Activated CD4-positive, alpha-beta T cell treated with anti-CD3 and anti-CD28 coated beads, Interleukin-2, Interleukin-4, amounts not matched to agents 100 ng/mL and 50 ng/mL, durations not matched to agents 16 hours and 8 hours (primary cell): ENCODE data around the gene C19orf33.
A peak's percentile ranks its signal among the peaks of the same experiment; 100 is the strongest.

Source experiments
- DNase-seq: peaks from one replicate; pipeline ENCODE4 v3.0.0-alpha.2; 2020; ENCODE audit warnings: low spot score

C19orf33 gene

DNA sequence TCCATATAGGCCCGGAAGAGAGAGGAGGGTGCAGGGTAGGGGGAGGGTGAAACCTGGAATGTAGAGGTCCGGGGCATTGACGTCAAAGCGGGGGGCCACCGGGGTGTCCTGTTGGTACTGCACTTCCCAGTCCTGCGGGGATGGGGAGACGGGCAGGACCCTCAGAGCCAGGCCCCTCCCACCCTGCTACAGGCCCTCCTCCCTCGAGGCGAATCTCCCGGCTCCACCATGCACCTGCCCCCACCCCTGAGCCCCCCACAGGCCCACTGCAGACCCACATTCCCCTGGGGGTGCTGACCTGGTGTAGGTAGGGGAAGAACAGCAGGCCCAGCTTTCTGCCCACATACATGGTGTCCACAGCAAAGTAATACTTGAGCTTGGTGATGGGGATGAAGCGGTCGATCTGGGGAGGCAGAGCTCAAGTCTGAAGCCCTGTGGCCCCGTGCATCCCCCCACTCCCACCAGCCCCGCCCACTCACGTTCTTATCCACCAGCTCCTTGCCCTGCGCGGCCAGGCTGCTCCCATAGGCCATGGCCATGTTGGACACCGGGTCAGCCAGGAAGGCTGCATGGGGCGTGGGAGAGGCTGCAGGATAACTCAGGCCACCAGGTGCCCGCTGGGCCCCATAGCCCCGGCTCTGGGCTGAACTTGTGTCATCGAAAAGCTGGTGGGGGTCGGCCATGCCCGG is 5.0 kb downstream of the C19orf33 start:
- no peak for DNase-seq

- no peak for DNase-seq
Observed at GRCh38 chr19:38309615-38310278, 5.7 kb downstream of the C19orf33 start.

GRCh38 chr19:38310279-38310670 is 6.2 kb downstream of the C19orf33 start:
- DNase-seq, result no peak

DNA sequence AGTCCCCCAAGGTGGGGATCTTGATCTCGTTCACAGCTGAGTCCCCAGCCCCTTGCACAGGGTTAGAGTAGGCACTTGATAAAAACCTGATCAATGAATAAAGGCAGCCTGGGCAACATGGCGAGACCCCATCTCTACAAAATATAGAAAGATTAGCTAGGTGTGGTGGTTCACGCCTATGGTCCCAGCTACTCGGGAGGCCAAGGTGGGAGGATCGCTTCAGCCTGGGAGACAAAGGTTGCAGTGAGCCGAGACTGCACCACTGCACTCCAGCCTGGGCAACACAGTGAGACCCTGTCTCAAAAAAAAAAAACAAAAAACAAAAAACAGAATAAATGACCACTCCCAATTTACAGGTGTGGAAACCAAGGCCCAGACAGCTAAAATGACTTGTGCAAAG is 6.9 kb downstream of the C19orf33 start:
- DNase-seq, result no peak

GRCh38 chr19:38315657-38316476 is 11.8 kb downstream of the C19orf33 start, which contains the start of gene YIF1B:
Gene YIF1B, minus strand, starts transcription at chr19:38315947. Its CDS starts 30 bp downstream, at chr19:38315917.
- peak; percentile 98 for DNase-seq

GRCh38 chr19:38316477-38317067 is 12.5 kb downstream of the C19orf33 start:
- peak; percentile 16 for DNase-seq

- peak; percentile 53 for DNase-seq
Observed at GRCh38 chr19:38317104-38317612, 13.1 kb downstream of the C19orf33 start.

- no peak for DNase-seq
Observed at GRCh38 chr19:38318660-38319059, 14.6 kb downstream of the C19orf33 start.

DNA sequence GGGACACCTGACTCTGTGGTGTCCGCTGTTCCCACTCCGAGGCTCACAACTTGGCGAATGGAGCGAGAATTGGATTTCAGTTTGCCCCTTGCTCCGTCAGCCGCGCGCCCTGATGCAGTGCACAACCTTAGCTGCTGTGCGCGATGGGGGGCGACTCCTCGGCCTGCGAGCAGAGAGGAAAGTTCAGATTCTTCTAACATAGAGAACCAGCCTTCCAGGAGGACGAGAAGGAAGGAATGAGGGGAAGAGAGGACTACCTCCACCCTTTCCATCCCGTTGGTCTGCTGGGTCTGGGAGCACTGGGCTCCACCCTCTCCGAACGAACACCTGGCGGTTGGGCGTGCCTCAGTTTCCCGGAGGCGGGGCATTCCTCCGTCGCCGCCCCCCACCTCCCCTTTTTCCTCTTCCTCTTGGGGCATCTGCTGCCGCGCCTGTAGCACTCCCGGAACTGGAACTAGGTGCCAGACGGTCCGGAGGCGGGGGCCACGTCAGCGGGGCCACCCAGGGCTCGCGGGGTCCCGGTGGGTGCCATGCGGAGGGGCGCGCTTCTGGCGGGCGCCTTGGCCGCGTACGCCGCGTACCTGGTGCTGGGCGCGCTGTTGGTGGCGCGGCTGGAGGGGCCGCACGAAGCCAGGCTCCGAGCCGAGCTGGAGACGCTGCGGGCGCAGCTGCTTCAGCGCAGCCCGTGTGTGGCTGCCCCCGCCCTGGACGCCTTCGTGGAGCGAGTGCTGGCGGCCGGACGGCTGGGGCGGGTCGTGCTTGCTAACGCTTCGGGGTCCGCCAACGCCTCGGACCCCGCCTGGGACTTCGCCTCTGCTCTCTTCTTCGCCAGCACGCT is 15.6 kb downstream of the C19orf33 start, which contains the start of gene KCNK6:
Gene KCNK6, plus strand, starts transcription at position 425 of the 838 bp plus-strand sequence. Its CDS starts 106 bp downstream, at position 531.
- DNase-seq, result peak; percentile 50

DNA sequence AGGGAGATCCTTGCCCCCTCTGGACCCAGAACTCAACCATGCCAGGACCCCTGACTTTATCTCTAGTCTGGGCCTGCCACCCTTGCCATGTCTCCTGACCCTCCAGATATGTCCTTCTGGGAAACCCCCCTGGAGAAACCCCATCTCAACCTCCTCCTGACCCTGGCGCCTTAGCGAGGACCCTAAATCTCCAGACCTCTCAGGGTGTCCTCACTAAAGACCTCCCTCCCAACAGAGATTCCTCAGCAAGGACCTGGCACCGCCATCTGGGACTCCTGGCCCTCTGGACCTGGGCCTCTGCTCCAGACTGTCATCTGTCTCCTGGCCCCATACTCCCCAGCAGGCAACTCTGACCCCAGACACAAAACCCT is 16.9 kb downstream of the C19orf33 start:
- no peak for DNase-seq

- no peak for DNase-seq
Observed at GRCh38 chr19:38321646-38322196, 17.7 kb downstream of the C19orf33 start.

DNA sequence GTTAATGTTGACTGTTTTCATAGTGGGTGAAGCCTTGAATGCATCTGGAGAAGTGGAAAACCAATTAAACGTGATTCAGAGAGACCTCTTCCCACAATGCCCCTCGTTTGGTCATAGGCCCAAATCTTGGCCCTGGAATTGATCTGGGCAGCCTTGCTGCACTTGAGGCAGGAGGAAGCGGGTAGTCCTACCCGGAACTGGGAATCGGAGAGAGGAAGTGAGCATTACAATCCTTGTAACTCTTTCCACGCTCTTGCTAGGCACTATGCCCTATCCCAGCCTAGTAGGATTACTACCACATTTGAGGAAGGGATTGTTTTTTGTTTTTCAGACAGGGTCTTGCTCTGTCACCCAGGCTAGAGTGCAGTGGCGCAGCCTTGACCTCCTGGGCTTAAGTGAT is 19.2 kb downstream of the C19orf33 start:
- no peak for DNase-seq

GRCh38 chr19:38324431-38324830 is 20.4 kb downstream of the C19orf33 start:
- no peak for DNase-seq

DNA sequence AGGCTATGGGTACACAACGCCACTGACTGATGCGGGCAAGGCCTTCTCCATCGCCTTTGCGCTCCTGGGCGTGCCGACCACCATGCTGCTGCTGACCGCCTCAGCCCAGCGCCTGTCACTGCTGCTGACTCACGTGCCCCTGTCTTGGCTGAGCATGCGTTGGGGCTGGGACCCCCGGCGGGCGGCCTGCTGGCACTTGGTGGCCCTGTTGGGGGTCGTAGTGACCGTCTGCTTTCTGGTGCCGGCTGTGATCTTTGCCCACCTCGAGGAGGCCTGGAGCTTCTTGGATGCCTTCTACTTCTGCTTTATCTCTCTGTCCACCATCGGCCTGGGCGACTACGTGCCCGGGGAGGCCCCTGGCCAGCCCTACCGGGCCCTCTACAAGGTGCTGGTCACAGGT is 22.5 kb downstream of the C19orf33 start:
- no peak for DNase-seq

- no peak for DNase-seq
Observed at GRCh38 chr19:38329651-38330050, 25.6 kb downstream of the C19orf33 start.

- DNase-seq, result no peak
Observed at GRCh38 chr19:38331728-38332127, 27.7 kb downstream of the C19orf33 start.

GRCh38 chr19:38333245-38333644 is 29.2 kb downstream of the C19orf33 start:
- DNase-seq, result no peak

DNA sequence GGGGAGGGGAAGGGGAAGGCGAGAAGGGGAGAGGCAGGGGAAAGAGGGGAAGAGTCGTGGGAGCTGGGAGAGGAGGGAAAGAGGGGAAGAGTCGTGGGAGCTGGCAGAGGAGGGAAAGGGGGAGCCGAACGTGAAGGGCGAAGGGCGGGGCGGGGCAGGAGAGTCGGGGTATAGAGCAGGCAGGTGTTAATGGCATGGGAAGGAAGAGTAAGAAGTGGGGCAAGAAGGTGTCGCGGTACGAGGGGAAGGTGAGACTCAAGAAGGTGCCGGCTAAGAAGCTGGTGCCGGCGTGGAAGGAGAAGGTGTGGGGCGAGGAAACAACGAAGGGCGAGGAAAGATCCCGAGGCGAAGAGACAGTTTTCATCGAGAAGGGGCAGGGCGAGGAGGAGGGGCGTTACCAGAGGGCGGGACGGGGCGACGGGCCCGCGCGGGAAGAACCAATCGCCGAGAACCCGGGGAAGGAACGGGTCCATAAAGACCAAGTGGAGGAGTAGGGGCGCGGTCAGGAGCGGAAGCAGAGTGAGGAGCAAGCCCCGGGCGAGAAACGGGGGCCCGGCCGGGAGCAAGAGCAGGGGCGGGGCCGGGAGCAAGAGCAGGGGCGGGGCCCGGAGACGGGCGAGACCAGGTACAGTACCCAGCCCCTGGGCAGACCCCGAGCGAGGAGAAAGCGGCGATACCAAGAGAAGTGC is 32.0 kb downstream of the C19orf33 start:
- peak; percentile 97 for DNase-seq

DNA sequence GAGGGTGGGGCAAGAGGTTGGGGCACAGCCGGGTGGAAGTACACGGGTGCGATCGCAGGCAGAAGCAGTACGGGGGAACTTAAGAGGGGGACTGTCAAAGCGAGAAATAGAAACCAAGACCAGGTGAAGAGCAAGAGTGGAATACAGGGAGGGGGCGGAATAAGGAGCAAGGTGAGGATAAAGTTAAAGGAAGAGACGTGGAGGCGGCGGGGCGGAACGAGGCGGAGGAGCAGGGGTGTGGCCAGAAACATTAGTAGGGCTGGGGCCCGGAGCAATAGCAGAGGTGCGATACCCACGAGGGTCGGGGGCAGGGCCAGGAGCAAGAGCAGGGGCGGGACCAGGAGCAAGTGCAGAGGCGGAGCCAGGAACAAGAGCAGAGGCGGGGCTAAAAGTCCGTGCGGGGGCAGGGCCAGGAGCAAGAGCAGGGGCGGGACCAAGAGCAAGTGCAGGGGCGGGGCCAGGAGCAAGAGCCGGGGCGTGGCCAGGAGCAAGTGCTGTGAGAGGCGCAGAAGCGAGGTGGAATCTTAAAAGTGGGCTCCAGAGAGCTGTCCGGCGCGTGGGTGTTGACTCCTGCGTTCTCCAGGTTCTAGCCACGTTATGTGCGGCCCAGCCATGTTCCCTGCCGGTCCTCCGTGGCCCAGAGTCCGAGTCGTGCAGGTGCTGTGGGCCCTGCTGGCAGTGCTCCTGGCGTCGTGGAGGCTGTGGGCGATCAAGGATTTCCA is 32.7 kb downstream of the C19orf33 start:
- DNase-seq, result peak; percentile 97

GRCh38 chr19:38337360-38337653 is 33.3 kb downstream of the C19orf33 start:
- DNase-seq, result no peak
